PC-9 (cell line): ENCODE measurements around the gene HCST. TPM values are rescaled to one million over a fixed set of nuclear protein-coding genes. Genes with fewer than 3 reads are reported as not detected.

Experiments used
- BruUV-seq: library from RNA; stranded (reverse); fragments of 400-500 nt; replicated peaks from 2 replicates; lab custom pipeline; 2021; lab: Mats Ljungman, UMichigan
- CTCF ChIA-PET: fragments of 300-600 bp; sonication (Branson Sonifier 250); formaldehyde crosslinking; loops from one replicate; lab custom pipeline; 2022; ENCODE audit warnings: antibody characterized with exemption; lab: Charles Lee
- POLR2A ChIA-PET: fragments of 300-600 bp; sonication (Branson Sonifier 250); formaldehyde crosslinking; loops from one replicate; lab custom pipeline; 2022; ENCODE audit warnings: antibody characterized with exemption; ENCODE audit not compliant: unreplicated experiment; lab: Charles Lee
- DNase-seq, 2 experiments: peaks; one replicate each; pipeline versions ENCODE4 v3.0.0 to v3.0.0-alpha.2; 2015 to 2022; ENCODE audit warnings: mixed read lengths in 1 of 2
- H2AFZ ChIP-seq: fragments of 200-600 bp; sonication (generic); 2 replicates; pipeline ENCODE4 v1.8.1; 2017; ENCODE audit warnings: antibody characterized with exemption
- H3F3A ChIP-seq: fragments of 200-600 bp; sonication (generic); 2 replicates; pipeline ENCODE4 v1.8.1; 2017; ENCODE audit warnings: antibody characterized with exemption, mild to moderate bottlenecking, low read depth; ENCODE audit not compliant: insufficient read depth
- H3K27ac ChIP-seq: fragments of 200-600 bp; sonication (generic); 2 replicates; pipeline ENCODE4 v1.6.1; 2016; ENCODE audit warnings: mixed run types
- H3K27me3 ChIP-seq: fragments of 200-600 bp; sonication (generic); 2 replicates; pipeline ENCODE4 v1.6.1; 2016; ENCODE audit warnings: low read depth, mixed run types; ENCODE audit not compliant: insufficient read depth
- H3K36me3 ChIP-seq: fragments of 200-600 bp; sonication (generic); 2 replicates; pipeline ENCODE4 v1.6.1; 2016; ENCODE audit warnings: low read depth, mixed run types
- H3K4me1 ChIP-seq: fragments of 200-600 bp; sonication (generic); replicated peaks from 2 replicates; pipeline ENCODE4 v1.6.1; 2016; ENCODE audit warnings: mixed run types; ENCODE audit not compliant: insufficient read depth
- H3K4me2 ChIP-seq: fragments of 200-600 bp; sonication (generic); 2 replicates; pipeline ENCODE4 v1.6.1; 2017; ENCODE audit warnings: mixed run types
- H3K4me3 ChIP-seq: fragments of 200-600 bp; sonication (generic); 2 replicates; pipeline ENCODE4 v1.6.1; 2016; ENCODE audit warnings: mixed run types
- H3K79me2 ChIP-seq: fragments of 200-600 bp; sonication (generic); 2 replicates; pipeline ENCODE4 v1.6.1; 2017; ENCODE audit warnings: low read depth, mixed run types
- H3K9me2 ChIP-seq: fragments of 200-600 bp; sonication (generic); 2 replicates; pipeline ENCODE4 v1.8.1; 2017; ENCODE audit warnings: mild to moderate bottlenecking; ENCODE audit not compliant: insufficient read depth
- H3K9me3 ChIP-seq: fragments of 200-600 bp; sonication (generic); 2 replicates; pipeline ENCODE4 v1.8.1; 2016; ENCODE audit warnings: low read depth; ENCODE audit not compliant: insufficient read depth
- H4K20me1 ChIP-seq: fragments of 200-600 bp; sonication (generic); 2 replicates; pipeline ENCODE4 v1.8.1; 2017; ENCODE audit not compliant: insufficient read depth
- EZH2 ChIP-seq: fragments of 200-600 bp; sonication (generic); IDR thresholded peaks from 2 replicates; pipeline ENCODE4 v1.8.0; 2017; ENCODE audit warnings: antibody characterized with exemption, low read depth
- intact Hi-C: fragments of 100-400 bp; cut with micrococcal nuclease; formaldehyde crosslinking; loops from one replicate; pipeline ENCODE4 v1.10.0; 2022; ENCODE audit not compliant: unreplicated experiment
- total RNA-seq: library from RNA; stranded (reverse); gene quantifications from 2 replicates; pipeline ENCODE4 v1.2.3, GENCODE V29; 2021
- TF ChIP-seq, protein P1 (sequence below): fragments of 200-600 bp; sonication (generic); conservative IDR thresholded peaks from 2 replicates; pipeline ENCODE4 v1.6.1; 2017; ENCODE audit warnings: mixed run types, antibody characterized with exemption, mild to moderate bottlenecking, moderate library complexity

The HCST gene
- total RNA-seq, 1 experiment from 2014 or later: 1.8 TPM

DNA sequence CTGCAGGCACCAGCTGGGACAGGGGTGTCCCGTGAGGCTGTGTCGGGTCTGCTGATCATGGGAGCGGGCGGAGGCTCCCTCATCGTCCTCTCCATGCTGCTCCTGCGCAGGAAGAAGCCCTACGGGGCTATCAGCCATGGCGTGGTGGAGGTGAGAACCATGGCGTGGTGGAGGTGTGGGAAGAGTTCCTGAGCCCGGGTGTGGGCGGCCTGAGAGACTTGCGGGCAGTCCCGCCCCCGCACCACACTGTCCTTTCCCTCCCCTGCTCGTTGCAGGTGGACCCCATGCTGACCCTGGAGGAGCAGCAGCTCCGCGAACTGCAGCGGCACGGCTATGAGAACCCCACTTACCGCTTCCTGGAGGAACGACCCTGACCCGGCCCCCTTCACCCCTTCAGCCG is 23.3 kb upstream of the HCST start:
- no peaks in the 10 kb centered on the region for H3K4me1 ChIP-seq
- ChIA-PET POLR2A (interaction anchor here (0.5 kb wide), 1 partner anchor 105 kb away, joined by 26 read pairs; no protein-coding TSS in a partner anchor), CTCF (interaction anchor here (0.8 kb wide), 1 partner anchor 52 kb away, joined by 6 read pairs; no protein-coding TSS in a partner anchor)
- H3F3A ChIP-seq: no peaks in the 10 kb centered on the region
- BruUV-seq: no TSS peak
- intact Hi-C loops: no loop called here
- peaks cover 51% of the 10 kb centered on the region for H3K27me3 ChIP-seq
- no peaks in the 10 kb centered on the region for H3K79me2 ChIP-seq
- no peaks in the 10 kb centered on the region for H3K36me3 ChIP-seq
- no peaks in the 10 kb centered on the region for H3K9me3 ChIP-seq
- no peak for DNase-seq
- H3K9me2 ChIP-seq: no peaks in the 10 kb centered on the region
- no peak overlapping the region for H3K4me2 ChIP-seq
- H4K20me1 ChIP-seq: no peaks in the 10 kb centered on the region
- no peak overlapping the region for H3K27ac ChIP-seq
- H3K4me3 ChIP-seq: no peak overlapping the region
- TF ChIP-seq EZH2: no peak
- TF ChIP-seq, protein P1, sequence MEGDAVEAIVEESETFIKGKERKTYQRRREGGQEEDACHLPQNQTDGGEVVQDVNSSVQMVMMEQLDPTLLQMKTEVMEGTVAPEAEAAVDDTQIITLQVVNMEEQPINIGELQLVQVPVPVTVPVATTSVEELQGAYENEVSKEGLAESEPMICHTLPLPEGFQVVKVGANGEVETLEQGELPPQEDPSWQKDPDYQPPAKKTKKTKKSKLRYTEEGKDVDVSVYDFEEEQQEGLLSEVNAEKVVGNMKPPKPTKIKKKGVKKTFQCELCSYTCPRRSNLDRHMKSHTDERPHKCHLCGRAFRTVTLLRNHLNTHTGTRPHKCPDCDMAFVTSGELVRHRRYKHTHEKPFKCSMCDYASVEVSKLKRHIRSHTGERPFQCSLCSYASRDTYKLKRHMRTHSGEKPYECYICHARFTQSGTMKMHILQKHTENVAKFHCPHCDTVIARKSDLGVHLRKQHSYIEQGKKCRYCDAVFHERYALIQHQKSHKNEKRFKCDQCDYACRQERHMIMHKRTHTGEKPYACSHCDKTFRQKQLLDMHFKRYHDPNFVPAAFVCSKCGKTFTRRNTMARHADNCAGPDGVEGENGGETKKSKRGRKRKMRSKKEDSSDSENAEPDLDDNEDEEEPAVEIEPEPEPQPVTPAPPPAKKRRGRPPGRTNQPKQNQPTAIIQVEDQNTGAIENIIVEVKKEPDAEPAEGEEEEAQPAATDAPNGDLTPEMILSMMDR: no peak
- no peak overlapping the region for H2AFZ ChIP-seq

DNA sequence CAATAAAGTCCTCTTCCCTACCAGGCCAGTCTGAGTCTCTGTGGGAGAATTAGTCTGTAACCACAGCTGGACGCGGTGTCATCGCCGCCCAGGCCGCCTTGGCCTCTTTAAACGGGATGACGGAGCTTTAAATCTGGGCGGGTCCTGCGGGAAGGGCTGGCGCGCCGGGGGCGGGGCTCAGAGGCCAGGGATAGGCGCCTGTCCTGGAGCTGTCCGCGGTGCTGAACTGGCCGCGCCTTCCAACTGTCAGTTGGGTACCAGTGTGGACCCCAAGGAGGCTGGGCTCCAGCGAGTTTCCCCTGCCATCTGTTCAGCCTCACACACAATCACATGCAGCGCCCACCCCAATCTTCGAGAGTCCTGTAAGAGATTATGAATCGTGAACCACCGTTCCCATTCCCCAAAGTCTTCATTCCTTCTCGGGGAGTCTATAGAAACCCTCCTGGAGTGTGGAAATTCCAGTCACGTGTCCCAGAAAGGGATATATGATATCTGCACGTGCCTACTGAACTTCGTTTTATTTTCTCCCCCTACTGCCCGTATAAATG is 22.5 kb upstream of the HCST start:
- H3K4me1 ChIP-seq: no peaks in the 10 kb centered on the region

DNA sequence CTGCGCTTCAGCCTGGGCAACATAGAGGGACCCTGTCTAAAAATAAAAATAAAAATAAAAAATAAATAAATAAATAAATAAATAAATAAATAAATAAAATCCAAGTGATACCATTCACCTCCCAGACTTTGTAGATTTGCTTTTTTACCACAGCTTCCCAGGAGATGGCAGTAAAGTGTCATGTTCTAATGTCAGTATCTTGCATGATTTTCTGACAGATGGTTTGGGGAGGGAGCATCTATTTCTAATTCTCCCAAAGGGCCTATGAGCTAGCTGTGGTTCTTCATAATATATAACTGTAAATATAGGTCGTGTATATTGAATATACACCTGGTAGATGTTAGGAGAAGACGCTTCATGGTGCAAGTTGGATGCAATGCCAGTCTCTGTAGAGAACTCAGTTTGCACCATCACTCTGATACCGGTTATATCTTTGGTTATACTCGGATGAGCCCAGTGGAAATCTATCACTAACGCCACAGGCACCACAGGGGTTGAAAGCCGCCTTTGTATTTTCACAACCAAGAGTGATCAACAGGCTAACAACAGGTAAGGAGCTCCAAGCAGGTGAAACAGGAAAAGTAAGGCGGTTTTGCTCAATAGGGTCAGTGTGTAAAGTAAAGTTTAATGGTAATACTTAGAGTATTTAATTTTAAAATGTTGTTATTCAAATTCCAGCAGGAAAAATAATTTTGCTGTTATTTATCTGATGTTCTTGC is 20.1 kb upstream of the HCST start:
- CTCF ChIA-PET: interaction anchor here (2.1 kb wide), 1 partner anchor 49 kb away, joined by 7 read pairs; no protein-coding TSS in a partner anchor
- Histone ChIP-seq H2AFZ (no peak overlapping the region), H3K36me3 (no peaks in the 10 kb centered on the region), H3K4me3 (no peak overlapping the region), H3K27me3 (peaks cover 23% of the 10 kb centered on the region), H4K20me1 (no peaks in the 10 kb centered on the region), H3K9me2 (no peaks in the 10 kb centered on the region), H3K4me2 (no peak overlapping the region), H3F3A (no peaks in the 10 kb centered on the region), H3K4me1 (no peaks in the 10 kb centered on the region), H3K9me3 (no peaks in the 10 kb centered on the region), H3K79me2 (no peaks in the 10 kb centered on the region), H3K27ac (no peak overlapping the region)
- TF ChIP-seq, protein P1: peak; percentile 74
- TF ChIP-seq EZH2: no peak
- BruUV-seq: no TSS peak
- peak in 1 of 2 experiments; percentile 33 for DNase-seq
- POLR2A ChIA-PET: interaction anchor here (0.6 kb wide), 2 partner anchors 159 to 328 kb away, joined by 3 to 17 read pairs; no protein-coding TSS in a partner anchor
- intact Hi-C loops: loop anchor here (1.0 kb wide), 1 partner anchor 49 kb away; no protein-coding TSS in a partner anchor

More for the DNA sequence above, 22.5 kb upstream of the HCST start:
- no TSS peak for BruUV-seq
- Histone ChIP-seq H3K9me2 (no peaks in the 10 kb centered on the region), H3K4me3 (no peak overlapping the region), H3F3A (no peaks in the 10 kb centered on the region), H3K27ac (no peak overlapping the region), H3K9me3 (no peaks in the 10 kb centered on the region), H3K36me3 (no peaks in the 10 kb centered on the region), H2AFZ (no peak overlapping the region), H4K20me1 (no peaks in the 10 kb centered on the region), H3K79me2 (no peaks in the 10 kb centered on the region), H3K4me2 (no peak overlapping the region; the same call in 1 of the 2 replicates), H3K27me3 (peaks cover 43% of the 10 kb centered on the region)
- intact Hi-C loops: no loop called here
- TF ChIP-seq EZH2: no peak
- TF ChIP-seq, protein P1: no peak
- peak; percentile 73 to 87 for DNase-seq
- ChIA-PET POLR2A (no interaction called here), CTCF (interaction anchor here (0.8 kb wide), 1 partner anchor 51 kb away, joined by 6 read pairs; no protein-coding TSS in a partner anchor)
